Stimulated activated CD4-positive, alpha-beta T cell treated with anti-CD3 and anti-CD28 coated beads, Interleukin-4, amount 100 ng/mL, for 1 hour (primary cell): ENCODE measurements around the gene KTI12.
"Not testable (repeated sequence)": the region's sequence is repeated elsewhere in the genome, so short reads cannot be mapped to it uniquely, and the experiment has no call there.

Experiments
- DNase-seq: peaks from one replicate; pipeline ENCODE4 v3.0.0-alpha.2; 2020

The KTI12 gene

DNA sequence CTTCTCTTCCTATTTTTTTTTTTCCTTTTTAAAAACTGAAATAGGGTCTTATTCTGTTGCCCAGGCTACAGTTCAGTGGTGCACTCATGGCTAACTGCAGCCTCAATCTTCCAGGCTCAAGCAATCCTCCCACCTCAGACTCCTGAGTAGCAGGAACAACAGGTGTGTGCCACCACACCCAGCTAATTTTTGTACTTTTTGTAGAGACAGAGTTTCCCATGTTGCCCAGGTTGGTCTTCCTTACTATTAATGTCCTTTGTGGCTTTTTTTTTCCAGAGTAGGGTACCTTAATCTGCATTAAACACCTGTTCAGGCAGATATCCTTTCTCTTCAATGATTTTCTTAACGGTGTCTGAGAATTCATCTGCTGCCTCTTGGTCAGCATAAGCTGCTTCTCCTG is 4.3 kb upstream of the KTI12 start:
- DNase-seq: no peak

DNA sequence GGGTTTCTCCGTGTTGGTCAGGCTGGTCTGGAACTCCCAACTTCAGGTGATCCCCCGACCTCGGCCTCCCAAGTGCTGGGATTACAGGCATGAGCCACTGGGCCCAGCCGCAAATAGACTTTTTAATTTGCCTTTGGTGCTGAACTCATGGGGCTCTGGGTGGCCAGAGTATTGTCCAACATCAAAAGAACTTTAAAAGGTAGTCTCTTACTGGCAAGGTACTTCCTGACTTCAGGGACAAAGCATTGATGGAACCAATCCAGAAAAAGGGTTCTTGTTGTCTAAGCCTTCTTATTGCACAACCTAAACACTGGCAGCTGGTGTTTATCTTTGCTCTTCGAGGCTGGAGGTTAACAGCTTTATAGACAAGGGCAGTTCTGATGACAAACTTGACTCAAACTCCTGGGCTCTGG is 3.8 kb upstream of the KTI12 start:
- DNase-seq: no peak

DNA sequence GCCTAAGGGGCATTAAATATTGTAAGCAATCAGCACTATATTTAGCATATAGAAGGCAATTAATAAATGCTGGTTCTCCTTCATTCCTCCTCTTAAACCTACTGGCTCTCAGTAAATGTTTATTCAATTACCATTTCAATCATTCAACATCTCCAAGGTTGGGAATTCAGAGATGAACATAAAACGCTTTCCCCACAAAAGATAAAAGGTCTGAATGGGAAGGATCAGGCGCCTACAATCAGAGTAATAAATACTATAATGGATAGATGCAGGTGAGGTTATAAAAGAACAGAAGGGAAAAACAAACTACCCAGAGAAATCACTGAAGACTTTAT is 407 bp upstream of the KTI12 start:
- no peak for DNase-seq

GRCh38 chr1:52032785-52033131 is 852 bp downstream of the KTI12 start:
- DNase-seq: peak; percentile 9

- DNase-seq: no peak
Observed at GRCh38 chr1:52032124-52032784, 1.4 kb downstream of the KTI12 start.

- DNase-seq: not testable (repeated sequence)
Observed at GRCh38 chr1:52028839-52029238, 4.8 kb downstream of the KTI12 start.

DNA sequence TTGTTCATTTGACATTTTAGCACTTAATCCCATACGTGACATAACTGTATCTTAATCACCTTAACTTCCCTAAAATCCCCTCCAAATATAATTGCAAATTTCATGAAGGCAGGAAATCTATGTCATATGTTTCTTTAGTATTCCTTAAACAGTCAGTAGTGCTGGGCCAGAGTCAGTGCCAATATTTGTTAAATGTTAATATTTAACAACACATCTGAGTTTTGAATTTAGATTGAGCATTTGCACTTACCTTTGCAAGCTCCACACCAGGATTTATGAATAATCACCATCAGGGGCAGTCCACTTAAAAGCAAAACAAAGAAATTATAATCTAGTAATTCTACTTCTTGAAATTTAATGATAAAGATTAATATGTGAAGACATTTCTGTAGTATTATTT is 5.3 kb downstream of the KTI12 start:
- DNase-seq: no peak

GRCh38 chr1:52026278-52026677 is 7.3 kb downstream of the KTI12 start:
- DNase-seq: no peak

- no peak for DNase-seq
Observed at GRCh38 chr1:52022133-52022532, 11.5 kb downstream of the KTI12 start.

GRCh38 chr1:52008071-52008809 is 25.4 kb downstream of the KTI12 start:
- DNase-seq: no peak

DNA sequence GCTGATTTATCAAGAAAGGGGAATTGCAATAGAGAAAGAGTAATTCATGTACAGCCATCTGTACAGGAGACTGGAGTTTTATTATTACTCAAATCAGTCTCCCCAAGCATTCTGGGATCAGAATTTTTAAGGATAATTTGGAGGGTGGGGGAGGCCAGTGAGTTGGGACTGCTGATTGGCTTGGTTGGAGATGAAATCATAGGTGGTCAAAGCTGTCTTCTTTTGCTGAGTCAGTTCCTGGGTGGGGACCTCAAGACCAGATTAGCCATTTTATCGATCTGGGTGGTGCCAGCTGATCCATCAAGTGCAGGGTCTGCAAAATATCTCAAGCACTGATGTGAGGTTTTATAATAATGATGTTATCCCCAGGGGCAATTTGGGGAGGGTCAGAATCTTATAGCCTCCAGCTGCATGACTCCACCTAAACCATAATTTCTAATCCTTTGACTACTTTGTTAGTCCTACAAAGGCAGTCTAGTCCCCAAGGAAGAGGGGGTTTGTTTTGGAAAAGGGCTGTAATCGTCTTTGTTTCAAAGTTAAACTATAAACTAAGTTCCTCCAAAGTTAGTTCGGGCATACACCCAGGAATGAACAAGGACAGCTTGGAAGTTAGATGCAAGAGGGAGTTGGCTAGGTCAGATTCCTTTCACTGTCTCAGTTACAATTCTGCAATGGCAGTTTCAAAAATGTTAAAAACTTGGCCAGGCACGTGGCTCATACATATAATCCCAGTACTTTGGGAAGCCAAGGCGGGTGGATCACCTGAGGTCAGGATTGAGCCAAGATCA is 26.2 kb downstream of the KTI12 start:
- no peak for DNase-seq

DNA sequence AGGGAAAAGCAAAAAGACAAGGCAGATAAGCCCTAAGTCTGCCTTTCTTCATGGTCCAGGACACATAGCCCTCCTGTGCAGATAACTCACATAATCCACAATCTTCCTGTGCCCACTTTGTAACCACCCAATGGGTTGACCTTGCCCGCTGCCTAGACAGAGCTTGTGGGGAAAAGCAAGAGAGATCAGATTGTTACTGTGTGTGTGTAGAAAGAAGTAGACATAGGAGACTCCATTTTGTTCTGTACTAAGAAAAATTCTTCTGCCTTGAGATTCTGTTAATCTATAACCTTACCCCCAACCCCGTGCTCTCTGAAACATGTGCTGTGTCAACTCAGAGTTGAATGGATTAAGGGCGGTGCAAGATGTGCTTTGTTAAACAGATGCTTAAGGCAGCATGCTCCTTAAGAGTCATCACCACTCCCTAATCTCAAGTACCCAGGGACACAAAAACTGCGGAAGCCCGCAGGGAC is 27.5 kb downstream of the KTI12 start:
- DNase-seq: not testable (repeated sequence)

DNA sequence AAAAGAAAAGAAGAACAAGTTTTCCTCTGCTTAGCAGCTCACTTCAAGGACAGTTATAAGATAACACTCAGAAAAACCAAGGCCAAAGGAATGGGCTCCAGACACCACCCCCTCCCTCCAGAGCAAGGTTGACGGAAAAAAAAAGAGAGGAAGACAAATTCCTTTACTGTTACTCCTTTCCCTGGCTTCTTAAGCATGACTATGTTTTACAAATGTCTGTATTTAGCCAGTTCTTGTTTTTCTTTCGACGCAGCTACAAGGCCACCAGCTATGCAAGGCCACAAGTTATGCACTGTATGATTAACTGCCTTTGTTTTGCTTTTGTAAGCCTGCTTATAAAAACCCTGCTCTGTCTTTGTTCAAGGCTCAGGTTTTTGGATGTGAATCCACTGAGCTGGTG is 28.1 kb downstream of the KTI12 start:
- DNase-seq: not testable (repeated sequence)

DNA sequence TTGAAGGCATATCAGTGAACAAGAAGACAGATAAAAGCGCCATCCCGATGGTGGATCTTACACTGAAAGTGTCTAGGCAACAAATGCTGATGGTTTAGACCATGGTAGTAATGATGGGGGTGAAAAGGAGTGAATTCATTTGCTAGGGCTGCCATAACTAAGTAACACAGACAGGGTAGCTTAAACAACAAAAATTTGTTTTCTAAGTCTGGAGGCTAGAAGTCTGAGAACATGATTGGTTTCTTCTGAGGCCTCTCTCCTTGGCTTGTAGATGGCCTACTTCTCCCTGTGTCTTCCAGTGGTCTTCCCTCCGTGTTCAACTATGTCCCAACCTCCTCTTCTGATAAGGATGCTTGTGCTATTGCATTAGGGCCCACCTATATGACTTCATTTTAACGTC is 29.7 kb downstream of the KTI12 start:
- no peak for DNase-seq

GRCh38 chr1:52002038-52002917 is 31.3 kb downstream of the KTI12 start:
- DNase-seq: no peak

GRCh38 chr1:51998701-51999100 is 34.9 kb downstream of the KTI12 start:
- no peak for DNase-seq

DNA sequence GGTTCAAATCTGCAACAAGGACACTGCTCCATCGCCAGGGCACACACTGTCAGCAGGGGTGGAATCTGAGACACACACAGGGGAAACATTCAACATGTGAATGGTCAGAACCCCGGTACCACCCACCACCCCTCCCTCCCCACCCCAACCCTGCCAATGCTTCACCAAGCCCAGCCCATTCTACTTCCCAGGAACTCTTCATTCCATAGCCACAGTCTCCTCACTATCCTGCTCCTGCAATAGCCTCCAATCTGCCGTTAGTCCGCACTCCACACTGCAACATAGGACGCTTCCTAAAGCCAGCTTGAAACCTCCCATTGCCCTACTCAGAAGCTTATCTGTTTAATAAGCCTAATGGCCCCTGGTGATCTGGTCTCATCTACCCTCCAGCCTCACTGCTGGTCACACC is 35.6 kb downstream of the KTI12 start:
- DNase-seq: no peak

- peak; percentile 87 for DNase-seq
Observed at GRCh38 chr1:51990478-51990965, 43.1 kb downstream of the KTI12 start, which contains the start of gene RAB3B. RAB3B (minus strand) TSS chr1:51990700; CDS start chr1:51977117, 13,583 bp downstream.

DNA sequence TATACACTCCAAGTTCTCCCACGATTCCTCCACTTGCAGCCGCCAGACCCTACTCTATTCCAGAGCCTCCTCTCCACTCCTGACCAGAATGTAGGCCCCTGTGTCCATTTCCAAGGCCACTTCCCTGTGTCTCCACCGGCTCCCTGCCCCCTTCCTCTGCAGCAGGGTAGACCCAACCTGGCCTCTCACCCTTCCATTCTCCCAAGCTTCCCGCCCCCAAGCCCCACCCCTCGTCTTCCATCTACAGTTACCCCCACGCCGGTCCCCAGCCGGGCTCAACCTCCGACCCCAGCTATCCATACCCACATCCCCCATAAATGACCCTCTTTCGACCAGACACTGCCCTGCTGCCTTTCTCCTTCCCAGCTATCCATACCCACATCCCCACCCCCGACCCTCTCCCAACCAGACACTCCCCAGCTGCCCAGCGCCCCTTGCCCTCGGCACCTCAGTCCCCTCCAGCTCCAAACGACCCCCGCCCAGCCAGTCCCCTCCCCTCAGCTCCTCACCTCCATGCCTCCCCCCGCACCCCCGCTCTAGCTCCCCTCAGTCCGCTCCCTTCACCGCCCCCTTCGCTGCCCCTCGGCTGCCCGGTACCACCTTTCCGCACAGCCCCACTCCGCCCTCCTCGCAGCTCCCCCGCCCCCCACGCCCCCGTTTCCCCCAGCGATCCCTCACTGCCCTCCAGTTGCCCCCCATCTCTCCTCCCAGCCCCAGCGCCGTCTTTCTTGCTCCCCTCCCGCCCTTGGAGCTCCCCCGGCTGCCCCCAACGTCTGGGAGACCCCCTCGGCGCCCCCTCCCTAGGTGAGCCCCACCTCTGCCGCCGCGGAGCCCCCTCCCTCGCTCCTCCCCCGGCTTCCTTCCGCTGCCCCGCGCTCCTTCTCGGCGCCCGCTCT is 43.8 kb downstream of the KTI12 start:
- no peak for DNase-seq

GRCh38 chr1:51988254-51988653 is 45.4 kb downstream of the KTI12 start:
- no peak for DNase-seq

GRCh38 chr1:51986718-51987117 is 46.9 kb downstream of the KTI12 start:
- no peak for DNase-seq

DNA sequence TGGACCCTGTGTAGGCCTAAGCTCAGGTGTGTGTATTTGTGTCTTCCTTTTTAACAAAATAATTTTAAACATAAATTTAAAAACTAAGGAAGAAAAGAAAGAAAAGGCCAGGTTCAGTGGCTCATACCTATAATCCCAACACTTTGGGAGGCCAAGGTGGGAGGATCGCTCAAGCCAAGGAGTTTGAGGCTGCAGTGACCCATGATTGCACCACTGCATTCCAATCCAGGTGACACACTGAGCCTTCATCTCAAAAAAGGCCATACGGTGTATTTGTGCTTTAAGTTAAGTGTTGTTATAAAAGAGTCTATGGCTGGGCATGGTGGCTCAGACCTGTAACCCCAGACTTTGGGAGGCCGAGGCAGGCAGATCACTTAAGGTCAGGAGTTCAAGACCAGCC is 51.4 kb downstream of the KTI12 start:
- no peak for DNase-seq
